ENCODE data around the gene GGACT.
A peak's percentile ranks its signal among the peaks of the same experiment; 100 is the strongest.
"Not testable (repeated sequence)": the region's sequence is repeated elsewhere in the genome, so short reads cannot be mapped to it uniquely, and the experiment has no call there.

GGACT gene

GRCh38 chr13:100588331-100589177 is at the start of gene GGACT:
Gene GGACT, minus strand, starts transcription at chr13:100588789. Its CDS starts 56,198 bp downstream, at chr13:100532591.
- DNase-seq (ENCODE audit: low spot score): peak; percentile 47

DNA sequence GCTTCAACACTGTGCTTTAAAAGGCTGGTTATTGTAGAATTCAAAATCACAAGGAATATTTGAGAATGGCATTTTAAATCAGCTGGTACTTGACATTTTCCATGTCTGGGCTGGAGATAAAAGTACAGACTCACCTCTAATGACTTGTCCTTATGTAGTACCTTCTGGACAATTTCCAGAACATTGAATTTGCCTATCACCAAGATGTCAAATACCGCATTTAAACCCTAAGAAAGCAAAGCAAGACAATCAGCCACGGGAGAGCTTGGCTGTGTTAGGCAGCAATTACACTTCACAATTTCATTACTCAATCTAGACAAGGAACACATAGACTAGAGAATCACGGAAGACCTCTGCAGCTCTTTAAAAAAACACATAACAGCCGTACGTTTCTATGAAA is 49.2 kb upstream of the GGACT start:
- DNase-seq (ENCODE audit: low spot score): no peak

- no peak for DNase-seq (ENCODE audit: low spot score)
These were observed 48.8 kb upstream of the GGACT start for GRCh38 chr13:100637380-100637779.

DNA sequence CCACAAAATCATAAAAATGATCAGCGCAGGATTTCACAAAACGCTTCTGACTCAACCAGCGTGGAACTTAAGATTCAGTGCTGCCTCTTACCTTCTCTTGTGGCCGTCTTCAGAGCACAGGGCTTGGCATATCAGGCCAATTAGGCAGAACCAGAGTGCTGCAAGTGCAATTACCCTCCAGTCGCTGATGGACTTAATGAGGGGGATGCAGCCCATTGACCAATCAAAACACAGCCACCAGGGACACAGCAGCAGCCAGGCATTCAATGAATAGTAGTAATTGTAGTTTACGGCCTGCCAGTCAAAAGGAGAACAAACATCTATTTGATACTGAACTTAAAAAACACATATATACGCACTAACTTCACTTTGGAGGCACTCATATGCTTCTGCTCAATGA is 47.9 kb upstream of the GGACT start:
- DNase-seq (ENCODE audit: low spot score): peak; percentile 89

GRCh38 chr13:100636004-100636403 is 47.4 kb upstream of the GGACT start:
- no peak for DNase-seq (ENCODE audit: low spot score)

GRCh38 chr13:100634696-100635095 is 46.1 kb upstream of the GGACT start:
- DNase-seq (ENCODE audit: low spot score): no peak

GRCh38 chr13:100633461-100633860 is 44.9 kb upstream of the GGACT start:
- no peak for DNase-seq (ENCODE audit: low spot score)

GRCh38 chr13:100630555-100630954 is 42.0 kb upstream of the GGACT start:
- DNase-seq (ENCODE audit: low spot score): peak; percentile 68

DNA sequence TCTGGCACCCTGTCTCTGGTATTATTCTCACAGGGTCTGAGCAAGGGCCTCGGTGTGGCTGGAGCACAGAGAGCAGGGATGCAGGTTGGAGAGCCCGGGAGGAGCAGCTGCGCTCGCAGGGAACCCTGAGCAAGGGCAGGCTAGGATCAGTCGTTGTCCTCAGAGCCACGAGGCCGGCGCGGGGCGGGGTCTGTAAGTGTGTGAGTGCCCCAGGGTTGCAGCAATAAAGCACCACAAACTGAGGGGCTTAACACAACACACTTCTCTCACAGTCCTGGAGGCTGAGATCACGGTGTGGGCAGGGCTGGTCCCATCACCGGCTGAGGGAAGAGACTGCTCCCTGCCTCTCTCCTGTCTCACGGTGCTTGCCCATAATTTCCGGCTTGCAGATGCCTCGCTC is 38.5 kb upstream of the GGACT start:
- no peak for DNase-seq (ENCODE audit: low spot score)

DNA sequence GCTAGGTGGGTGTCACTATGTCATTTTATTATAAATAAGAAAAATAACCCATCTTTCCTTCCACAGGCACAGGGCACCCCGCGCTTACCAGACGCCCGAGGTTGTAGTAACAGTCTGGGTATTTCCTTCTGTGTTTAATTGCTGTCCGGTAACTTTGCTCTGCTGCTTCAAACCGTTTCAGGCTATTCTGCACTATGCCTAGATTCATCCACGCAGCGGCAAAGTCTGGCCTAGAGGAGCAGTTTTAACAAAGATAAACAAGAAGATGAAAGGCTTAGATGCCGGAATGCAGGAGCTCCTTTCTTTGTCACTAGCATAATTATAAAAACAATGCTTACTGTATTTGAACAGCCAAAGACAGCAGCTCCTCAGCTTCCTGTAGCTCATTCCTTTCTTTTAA is 36.9 kb upstream of the GGACT start:
- no peak for DNase-seq (ENCODE audit: low spot score)

DNA sequence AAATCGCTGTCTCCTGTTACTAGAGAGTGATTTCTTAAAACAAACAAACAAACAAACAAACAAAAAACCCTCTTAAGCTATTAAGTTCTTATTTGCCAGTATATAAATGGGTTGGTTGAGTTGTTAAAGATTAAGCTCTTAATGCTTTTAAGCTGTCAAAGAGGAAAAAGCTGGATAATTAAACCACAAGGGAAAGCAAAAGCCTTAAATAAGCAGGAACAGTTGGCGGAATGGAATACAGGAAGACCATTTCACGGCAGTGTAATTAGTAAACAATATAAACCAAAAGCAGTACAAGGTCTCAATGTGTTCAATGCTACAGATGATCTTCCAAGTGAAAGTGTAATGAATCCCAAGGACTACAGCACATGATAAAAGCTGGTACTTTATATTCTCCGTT is 32.2 kb upstream of the GGACT start:
- DNase-seq (ENCODE audit: low spot score): no peak

- DNase-seq (ENCODE audit: low spot score): no peak
These were observed 31.4 kb upstream of the GGACT start for GRCh38 chr13:100619940-100620339.

- not testable (repeated sequence) for DNase-seq (ENCODE audit: low spot score)
These were observed 30.3 kb upstream of the GGACT start for GRCh38 chr13:100618897-100619296.

DNA sequence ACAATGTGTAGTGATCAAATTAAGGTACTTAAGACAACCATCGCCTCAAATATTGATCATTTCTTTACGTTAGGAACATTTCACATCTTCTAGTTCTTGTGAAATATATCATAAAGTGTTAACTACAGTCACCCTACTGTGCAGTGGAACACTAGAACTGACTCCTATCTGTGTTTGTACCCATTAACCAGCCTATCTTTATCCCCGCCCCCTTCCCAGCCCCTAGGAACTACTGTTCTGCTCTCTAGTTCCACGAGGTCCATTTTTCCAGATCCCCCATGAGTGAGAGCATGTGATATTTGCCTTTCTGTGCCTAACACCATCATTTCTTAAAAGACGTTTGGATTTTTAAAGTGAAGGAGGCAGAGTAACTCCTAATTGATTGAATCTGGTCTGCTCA is 24.4 kb upstream of the GGACT start:
- DNase-seq (ENCODE audit: low spot score): no peak

GRCh38 chr13:100611678-100612492 is 23.3 kb upstream of the GGACT start:
- no peak for DNase-seq (ENCODE audit: low spot score)

- DNase-seq (ENCODE audit: low spot score): no peak
These were observed 22.1 kb upstream of the GGACT start for GRCh38 chr13:100610391-100611347.

DNA sequence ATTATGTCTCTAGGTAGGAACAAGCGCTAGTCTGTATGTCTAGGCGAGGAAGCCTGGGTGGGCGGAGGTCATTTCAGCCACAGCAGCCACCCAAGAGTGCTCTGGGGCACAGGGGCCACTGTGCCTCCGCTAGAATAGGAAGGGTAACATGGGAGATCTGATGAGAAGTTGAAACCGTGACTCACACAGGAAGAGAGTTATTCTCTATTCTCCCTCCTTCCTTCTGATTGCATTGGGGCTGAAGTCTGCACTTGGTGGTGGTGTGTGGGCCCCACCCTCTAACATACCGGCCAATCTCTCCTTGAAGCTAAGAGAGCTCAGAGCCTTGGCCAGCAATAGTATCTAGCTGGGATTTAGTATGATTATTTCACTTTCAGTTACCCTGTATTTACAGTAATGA is 20.3 kb upstream of the GGACT start:
- no peak for DNase-seq (ENCODE audit: low spot score)

DNA sequence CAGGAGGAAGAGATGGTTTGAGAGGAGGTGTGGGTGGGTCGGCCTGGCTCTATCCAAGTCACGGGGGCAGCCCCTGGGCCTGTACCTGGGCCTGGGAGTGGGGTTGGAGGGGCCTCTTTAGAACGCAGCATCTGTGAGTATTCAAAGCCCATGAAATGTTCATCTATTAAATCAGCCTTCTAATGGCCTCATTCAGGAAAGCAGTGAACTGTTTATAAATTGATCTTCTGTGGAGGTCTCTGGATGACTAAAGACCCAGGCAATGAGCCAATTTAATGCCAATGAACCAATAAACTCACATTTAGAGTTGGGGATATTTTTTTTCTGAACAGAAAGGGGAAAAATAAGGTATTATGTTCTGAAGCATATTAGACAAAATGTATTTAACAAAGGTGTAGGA is 19.9 kb upstream of the GGACT start:
- no peak for DNase-seq (ENCODE audit: low spot score)

GRCh38 chr13:100604918-100605710 is 16.5 kb upstream of the GGACT start:
- no peak for DNase-seq (ENCODE audit: low spot score)

- DNase-seq (ENCODE audit: low spot score): no peak
These were observed 14.0 kb upstream of the GGACT start for GRCh38 chr13:100602493-100603111.

GRCh38 chr13:100601716-100602115 is 13.1 kb upstream of the GGACT start:
- DNase-seq (ENCODE audit: low spot score): no peak
